SKM-1 (cell line): Measurements from ENCODE around the gene FAM193A.
"Not testable (repeated sequence)": the region's sequence is repeated elsewhere in the genome, so short reads cannot be mapped to it uniquely, and the experiment has no call there.

Experiments used
- DNase-seq: peaks from one replicate; lab custom pipeline; 2025; ENCODE audit not compliant: unreplicated experiment; lab: John Stamatoyannopoulos, UW

The FAM193A gene

DNA sequence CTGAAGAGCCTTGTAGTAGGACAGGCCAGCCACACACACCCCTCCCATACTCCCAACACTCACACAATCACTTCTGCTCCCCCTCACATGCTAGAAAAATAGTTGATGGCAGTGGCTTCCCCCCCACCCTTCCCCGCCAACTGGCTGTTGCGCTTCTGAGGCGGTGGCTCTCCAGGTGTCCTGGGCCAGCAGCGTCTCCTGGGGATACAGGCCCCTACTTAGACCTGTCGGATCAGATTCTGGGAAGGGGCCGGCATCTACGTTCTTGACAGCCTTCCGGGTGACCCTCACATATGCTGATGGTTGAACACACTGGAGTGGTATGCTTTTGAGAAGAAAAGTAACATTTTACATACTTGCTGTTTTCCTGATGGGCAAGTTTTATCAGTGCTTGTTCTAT is 179.8 kb downstream of the FAM193A start:
- DNase-seq = no peak

DNA sequence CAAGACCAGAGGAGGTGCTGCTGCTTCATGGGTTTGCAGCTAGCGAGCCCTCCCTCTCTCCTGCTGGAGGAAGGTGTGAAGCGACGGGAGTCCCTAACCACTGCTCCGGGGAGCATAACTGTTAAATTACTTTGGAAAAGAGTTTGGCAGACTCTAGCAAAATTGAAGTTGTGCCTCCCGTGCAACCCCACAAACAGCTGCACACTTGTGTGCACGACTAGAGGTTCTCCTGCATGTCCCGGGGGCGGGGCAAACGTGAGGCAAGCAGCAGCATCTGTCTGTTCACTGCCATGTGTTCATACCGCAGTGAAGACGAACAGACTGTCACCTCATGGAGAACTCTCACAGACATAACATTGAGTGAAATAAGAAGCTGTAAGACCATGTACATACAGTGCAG is 185.1 kb downstream of the FAM193A start:
- no peak for DNase-seq

DNA sequence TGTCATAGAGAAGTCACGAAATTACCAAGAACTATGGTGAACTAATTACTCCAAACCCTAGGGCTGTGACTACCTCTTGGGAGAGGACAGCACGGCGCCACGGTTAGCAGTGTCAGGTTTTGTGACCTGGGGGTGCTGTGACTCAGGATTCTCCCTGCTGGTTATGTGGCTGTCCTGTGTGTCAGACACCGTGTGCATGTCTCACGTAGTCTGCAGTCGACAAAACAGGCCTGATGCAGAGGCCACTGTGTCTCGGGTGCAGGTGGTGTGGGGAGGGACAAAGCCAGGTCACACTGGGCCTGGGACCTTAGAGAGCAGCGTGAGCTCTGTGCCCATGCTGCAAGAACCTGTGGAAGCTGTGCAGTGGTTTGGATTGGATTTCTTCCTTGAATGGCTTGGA is 185.6 kb downstream of the FAM193A start:
- DNase-seq = no peak

- DNase-seq = no peak
Observed at GRCh38 chr4:2723751-2724150, 187.3 kb downstream of the FAM193A start.

GRCh38 chr4:2725380-2725779 is 188.9 kb downstream of the FAM193A start:
- DNase-seq = no peak

DNA sequence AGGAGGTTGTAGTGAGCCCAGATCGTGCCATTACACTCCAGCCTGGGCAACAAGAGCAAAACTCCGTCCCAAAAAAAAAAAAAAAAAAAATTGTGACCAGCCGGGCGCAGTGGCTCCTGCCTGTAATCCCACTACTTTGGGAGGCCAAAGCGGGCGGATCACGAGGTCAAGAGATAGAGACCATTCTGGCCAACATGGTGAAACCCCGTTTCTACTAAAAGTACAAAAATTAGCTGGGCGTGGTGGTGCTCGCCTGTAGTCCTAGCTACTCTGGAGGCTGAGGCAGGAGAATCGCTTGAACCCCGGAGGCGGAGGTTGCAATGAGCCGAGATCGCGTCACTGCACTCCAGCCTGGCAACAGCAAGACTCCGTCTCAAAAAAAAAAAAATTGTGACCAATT is 190.4 kb downstream of the FAM193A start:
- DNase-seq = not testable (repeated sequence)

DNA sequence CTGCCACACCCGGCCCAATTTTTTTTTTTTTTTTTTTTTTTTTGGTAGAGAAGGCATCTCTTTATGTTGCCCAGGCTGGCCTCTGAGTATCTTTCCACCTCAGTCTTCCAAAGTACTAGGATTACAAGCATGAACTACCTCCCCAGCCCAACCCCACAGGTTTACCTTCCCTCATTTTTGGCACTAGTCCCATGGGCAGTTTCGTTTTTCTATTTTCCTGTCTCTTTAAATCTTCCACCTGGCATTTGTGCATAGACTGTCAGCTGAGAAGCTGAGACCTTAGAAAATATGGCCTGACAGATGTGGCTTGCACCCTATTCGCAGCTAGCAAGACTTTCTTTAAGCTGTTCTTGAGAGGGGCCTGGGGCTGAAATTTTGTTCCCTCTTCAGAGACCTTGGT is 191.8 kb downstream of the FAM193A start:
- DNase-seq = no peak

GRCh38 chr4:2728806-2729532 is 192.5 kb downstream of the FAM193A start:
- no peak for DNase-seq

- DNase-seq = no peak
Observed at GRCh38 chr4:2729533-2729875, 193.1 kb downstream of the FAM193A start.

GRCh38 chr4:2731907-2732317 is 195.5 kb downstream of the FAM193A start:
- no peak for DNase-seq

- DNase-seq = no peak
Observed at GRCh38 chr4:2732526-2732925, 196.1 kb downstream of the FAM193A start.

- no peak for DNase-seq
Observed at GRCh38 chr4:2733001-2733843, 196.8 kb downstream of the FAM193A start.

GRCh38 chr4:2733844-2734574 is 197.6 kb downstream of the FAM193A start:
- no peak for DNase-seq

DNA sequence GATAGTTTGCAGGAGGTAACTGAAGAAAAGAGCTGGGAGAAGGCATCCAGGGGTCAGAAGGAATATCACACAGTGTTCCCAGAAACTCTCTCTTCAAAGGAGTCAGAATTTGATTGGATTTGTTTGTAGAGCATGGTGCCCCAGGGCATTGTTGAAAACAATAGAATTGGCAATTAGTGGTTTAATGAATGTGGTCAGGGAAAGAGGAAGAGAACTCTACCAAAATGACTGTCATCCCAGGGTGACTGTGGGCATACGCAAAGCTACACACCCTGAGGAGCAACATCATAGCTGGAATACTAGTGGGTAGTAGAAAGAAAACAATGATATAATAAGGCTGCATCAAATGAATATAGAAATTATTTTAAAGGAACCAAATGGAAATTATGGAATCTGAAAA is 198.2 kb downstream of the FAM193A start:
- DNase-seq = no peak

- no peak for DNase-seq
Observed at GRCh38 chr4:2735869-2736268, 199.4 kb downstream of the FAM193A start.

- DNase-seq = not testable (repeated sequence)
Observed at GRCh38 chr4:2738296-2738695, 201.8 kb downstream of the FAM193A start.

- DNase-seq = no peak
Observed at GRCh38 chr4:2741626-2742025, 205.2 kb downstream of the FAM193A start.

DNA sequence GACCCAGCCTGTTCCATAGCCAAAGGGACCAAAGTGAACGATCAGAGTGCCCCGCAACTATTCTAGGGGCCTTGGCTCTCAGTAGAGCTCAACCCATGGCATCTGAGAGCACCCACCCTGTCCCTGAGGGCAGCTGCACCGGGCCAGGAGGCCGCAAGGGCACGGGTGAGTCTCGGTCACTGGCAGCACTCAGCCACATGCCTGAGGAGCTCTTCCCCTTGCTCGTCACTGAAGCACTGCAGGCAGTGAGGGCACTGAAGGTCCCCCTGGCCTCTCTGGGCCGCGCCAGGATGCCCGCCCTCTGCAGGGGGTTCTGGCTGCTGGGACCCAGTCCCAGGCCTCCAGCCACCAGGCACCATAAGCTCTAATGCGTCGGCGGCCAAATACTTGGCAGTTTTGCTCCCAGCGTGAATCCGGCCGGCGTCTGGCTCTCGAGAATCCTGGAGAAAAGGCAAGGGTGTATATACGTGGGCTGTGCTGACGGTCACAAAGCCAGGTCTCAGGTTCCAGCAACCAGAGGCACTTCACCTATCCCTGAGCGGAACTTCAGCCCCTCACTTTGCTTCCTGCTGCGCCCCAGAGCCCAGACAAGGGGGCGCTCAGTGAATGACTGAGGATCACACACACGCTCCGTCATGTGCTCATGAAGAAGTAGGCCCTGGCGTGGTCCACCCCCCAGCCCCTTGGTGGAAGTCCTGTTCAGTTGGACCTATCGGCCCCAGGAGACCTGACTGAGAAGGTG is 205.8 kb downstream of the FAM193A start:
- no peak for DNase-seq

GRCh38 chr4:2742823-2743517 is 206.5 kb downstream of the FAM193A start:
- DNase-seq = no peak
